ENCODE data around the gene CYP11A1.

GRCh38 chr15:74408815-74409214 is 41.4 kb upstream of the CYP11A1 start:
- TF ChIP-seq TAF1 (IDR thresholded peaks at IDR 0.05; ENCODE audit: borderline replicate concordance, insufficient read depth, low read length) (no peak), POLR2AphosphoS5 (IDR thresholded peaks at IDR 0.05; ENCODE audit: low read depth, low read length) (no peak)
- TF ChIP-seq, protein P1, sequence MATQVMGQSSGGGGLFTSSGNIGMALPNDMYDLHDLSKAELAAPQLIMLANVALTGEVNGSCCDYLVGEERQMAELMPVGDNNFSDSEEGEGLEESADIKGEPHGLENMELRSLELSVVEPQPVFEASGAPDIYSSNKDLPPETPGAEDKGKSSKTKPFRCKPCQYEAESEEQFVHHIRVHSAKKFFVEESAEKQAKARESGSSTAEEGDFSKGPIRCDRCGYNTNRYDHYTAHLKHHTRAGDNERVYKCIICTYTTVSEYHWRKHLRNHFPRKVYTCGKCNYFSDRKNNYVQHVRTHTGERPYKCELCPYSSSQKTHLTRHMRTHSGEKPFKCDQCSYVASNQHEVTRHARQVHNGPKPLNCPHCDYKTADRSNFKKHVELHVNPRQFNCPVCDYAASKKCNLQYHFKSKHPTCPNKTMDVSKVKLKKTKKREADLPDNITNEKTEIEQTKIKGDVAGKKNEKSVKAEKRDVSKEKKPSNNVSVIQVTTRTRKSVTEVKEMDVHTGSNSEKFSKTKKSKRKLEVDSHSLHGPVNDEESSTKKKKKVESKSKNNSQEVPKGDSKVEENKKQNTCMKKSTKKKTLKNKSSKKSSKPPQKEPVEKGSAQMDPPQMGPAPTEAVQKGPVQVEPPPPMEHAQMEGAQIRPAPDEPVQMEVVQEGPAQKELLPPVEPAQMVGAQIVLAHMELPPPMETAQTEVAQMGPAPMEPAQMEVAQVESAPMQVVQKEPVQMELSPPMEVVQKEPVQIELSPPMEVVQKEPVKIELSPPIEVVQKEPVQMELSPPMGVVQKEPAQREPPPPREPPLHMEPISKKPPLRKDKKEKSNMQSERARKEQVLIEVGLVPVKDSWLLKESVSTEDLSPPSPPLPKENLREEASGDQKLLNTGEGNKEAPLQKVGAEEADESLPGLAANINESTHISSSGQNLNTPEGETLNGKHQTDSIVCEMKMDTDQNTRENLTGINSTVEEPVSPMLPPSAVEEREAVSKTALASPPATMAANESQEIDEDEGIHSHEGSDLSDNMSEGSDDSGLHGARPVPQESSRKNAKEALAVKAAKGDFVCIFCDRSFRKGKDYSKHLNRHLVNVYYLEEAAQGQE (IDR thresholded peaks at IDR 0.05; ENCODE audit: insufficient read depth in 1 of 2, low read depth in 2 of 2, low read length in 2 of 2) = no peak
